NOMO-1 treated with DMSO at 0.1 percent for 48 hours (cell line): ENCODE results near the gene GON4L.
"Not testable (repeated sequence)": the region's sequence is repeated elsewhere in the genome, so short reads cannot be mapped to it uniquely, and the experiment has no call there.

Source experiments
- DNase-seq: peaks from one replicate; lab custom pipeline; 2025; ENCODE audit not compliant: unreplicated experiment; lab: John Stamatoyannopoulos, UW

Gene GON4L

GRCh38 chr1:155759966-155760630 is 96.9 kb downstream of the GON4L start:
- no peak for DNase-seq

GRCh38 chr1:155759017-155759416 is 98.0 kb downstream of the GON4L start:
- DNase-seq: not testable (repeated sequence)

- DNase-seq: not testable (repeated sequence)
These were observed 108.9 kb downstream of the GON4L start for GRCh38 chr1:155748141-155748540.

- not testable (repeated sequence) for DNase-seq
These were observed 109.4 kb downstream of the GON4L start for GRCh38 chr1:155747586-155747985.

- peak; percentile 96 for DNase-seq
These were observed 111.5 kb downstream of the GON4L start for GRCh38 chr1:155745284-155746228.

- no peak for DNase-seq
These were observed 112.2 kb downstream of the GON4L start for GRCh38 chr1:155744711-155745283.

GRCh38 chr1:155741908-155742307 is 115.1 kb downstream of the GON4L start:
- DNase-seq: no peak

GRCh38 chr1:155740995-155741394 is 116.0 kb downstream of the GON4L start:
- no peak for DNase-seq

- DNase-seq: peak; percentile 11
These were observed 127.7 kb downstream of the GON4L start for GRCh38 chr1:155729031-155729898.

GRCh38 chr1:155725142-155725541 is 131.9 kb downstream of the GON4L start:
- DNase-seq: no peak

- no peak for DNase-seq
These were observed 137.3 kb downstream of the GON4L start for GRCh38 chr1:155719703-155720102.

- not testable (repeated sequence) for DNase-seq
These were observed 138.4 kb downstream of the GON4L start for GRCh38 chr1:155718524-155719115.

GRCh38 chr1:155717041-155717440 is 140.0 kb downstream of the GON4L start:
- DNase-seq: no peak

GRCh38 chr1:155715777-155716176 is 141.2 kb downstream of the GON4L start:
- no peak for DNase-seq

GRCh38 chr1:155715056-155715455 is 142.0 kb downstream of the GON4L start:
- not testable (repeated sequence) for DNase-seq

- DNase-seq: no peak
These were observed 143.9 kb downstream of the GON4L start for GRCh38 chr1:155713075-155713474.

GRCh38 chr1:155712636-155713035 is 144.4 kb downstream of the GON4L start:
- not testable (repeated sequence) for DNase-seq

- not testable (repeated sequence) for DNase-seq
These were observed 145.6 kb downstream of the GON4L start for GRCh38 chr1:155711457-155711856.

- no peak for DNase-seq
These were observed 147.6 kb downstream of the GON4L start for GRCh38 chr1:155709391-155709790.

- no peak for DNase-seq
These were observed 150.9 kb downstream of the GON4L start for GRCh38 chr1:155706139-155706538.
